Measurements from ENCODE around the gene MRPL36.
A peak's percentile ranks its signal among the peaks of the same experiment; 100 is the strongest.

The MRPL36 gene

GRCh38 chr5:1779782-1780613, 19.6 kb downstream of the MRPL36 start:
- no peak for DNase-seq

- DNase-seq: no peak
These were observed 20.5 kb downstream of the MRPL36 start for GRCh38 chr5:1779021-1779680.

GRCh38 chr5:1778138-1779020, 21.3 kb downstream of the MRPL36 start:
- DNase-seq: no peak

- DNase-seq: no peak
These were observed 22.1 kb downstream of the MRPL36 start for GRCh38 chr5:1777281-1778137.

- DNase-seq: no peak
These were observed 22.8 kb downstream of the MRPL36 start for GRCh38 chr5:1776831-1777230.

GRCh38 chr5:1772634-1773033, 27.0 kb downstream of the MRPL36 start:
- DNase-seq: no peak

- DNase-seq: no peak
These were observed 28.2 kb downstream of the MRPL36 start for GRCh38 chr5:1771149-1772065.

- no peak for DNase-seq
These were observed 29.2 kb downstream of the MRPL36 start for GRCh38 chr5:1770443-1770802.

GRCh38 chr5:1769752-1770442, 29.7 kb downstream of the MRPL36 start:
- DNase-seq: no peak

GRCh38 chr5:1769017-1769640, 30.5 kb downstream of the MRPL36 start:
- no peak for DNase-seq

- DNase-seq: no peak
These were observed 31.2 kb downstream of the MRPL36 start for GRCh38 chr5:1768283-1769000.

- no peak for DNase-seq
These were observed 31.9 kb downstream of the MRPL36 start for GRCh38 chr5:1767524-1768282.

- no peak for DNase-seq
These were observed 33.8 kb downstream of the MRPL36 start for GRCh38 chr5:1765880-1766235.

- no peak for DNase-seq
These were observed 34.3 kb downstream of the MRPL36 start for GRCh38 chr5:1765141-1765879.

- no peak for DNase-seq
These were observed 35.1 kb downstream of the MRPL36 start for GRCh38 chr5:1764606-1764960.

GRCh38 chr5:1763960-1764605, 35.6 kb downstream of the MRPL36 start:
- no peak for DNase-seq

GRCh38 chr5:1763548-1763911, 36.1 kb downstream of the MRPL36 start:
- peak; percentile 50 for DNase-seq

All from suppressor macrophage treated with lipopolysaccharide for 4 hours (primary cell).